ENCODE data around the gene WIPF3.

WIPF3 gene

GRCh38 chr7:29806208-29806994, at the start of gene WIPF3:
TSS of gene WIPF3 (plus strand) at chr7:29806508. CDS start at chr7:29834725, 28,217 bp downstream.
- FAIRE-seq (peak; percentile 85), DNase-seq (ENCODE audit: low spot score) (peak; percentile 76)

- FAIRE-seq (no peak), DNase-seq (ENCODE audit: low spot score) (no peak)
Measured at GRCh38 chr7:29763266-29763665, 43.0 kb upstream of the WIPF3 start.

GRCh38 chr7:29764227-29764626, 42.1 kb upstream of the WIPF3 start:
- FAIRE-seq (peak; percentile 44), DNase-seq (ENCODE audit: low spot score) (no peak)

- DNase-seq (ENCODE audit: low spot score) (no peak), FAIRE-seq (no peak)
Measured at GRCh38 chr7:29765490-29765889, 40.8 kb upstream of the WIPF3 start.

GRCh38 chr7:29770371-29770770, 35.9 kb upstream of the WIPF3 start:
- DNase-seq (ENCODE audit: low spot score): no peak
- FAIRE-seq: peak; percentile 48

- FAIRE-seq (peak; percentile 52), DNase-seq (ENCODE audit: low spot score) (no peak)
Measured at GRCh38 chr7:29771081-29771816, 35.1 kb upstream of the WIPF3 start.

- no peak for FAIRE-seq
Measured at GRCh38 chr7:29779017-29779416, 27.3 kb upstream of the WIPF3 start.

GRCh38 chr7:29780346-29780745, 26.0 kb upstream of the WIPF3 start:
- no peak for DNase-seq (ENCODE audit: low spot score)
- peak; percentile 48 for FAIRE-seq

More at GRCh38 chr7:29779017-29779416, 27.3 kb upstream of the WIPF3 start:
- DNase-seq (ENCODE audit: low spot score): no peak

GRCh38 chr7:29783671-29784070, 22.6 kb upstream of the WIPF3 start:
- DNase-seq (ENCODE audit: low spot score): no peak
- no peak for FAIRE-seq

- FAIRE-seq: no peak
- no peak for DNase-seq (ENCODE audit: low spot score)
Measured at GRCh38 chr7:29793507-29793906, 12.8 kb upstream of the WIPF3 start.

GRCh38 chr7:29794959-29795629, 11.2 kb upstream of the WIPF3 start:
- DNase-seq (ENCODE audit: low spot score): no peak

GRCh38 chr7:29795696-29796580, 10.4 kb upstream of the WIPF3 start:
- DNase-seq (ENCODE audit: low spot score): no peak
- no peak for FAIRE-seq

More at GRCh38 chr7:29794959-29795629, 11.2 kb upstream of the WIPF3 start:
- no peak for FAIRE-seq

- FAIRE-seq (peak; percentile 44), DNase-seq (ENCODE audit: low spot score) (no peak)
Measured at GRCh38 chr7:29797112-29797944, 9.0 kb upstream of the WIPF3 start.

- DNase-seq (ENCODE audit: low spot score) (no peak), FAIRE-seq (no peak)
Measured at GRCh38 chr7:29798422-29798821, 7.9 kb upstream of the WIPF3 start.

- FAIRE-seq: no peak
Measured at GRCh38 chr7:29801929-29802328, 4.4 kb upstream of the WIPF3 start.

GRCh38 chr7:29805031-29805430, 1.3 kb upstream of the WIPF3 start:
- FAIRE-seq (no peak), DNase-seq (ENCODE audit: low spot score) (no peak)

More at GRCh38 chr7:29801929-29802328, 4.4 kb upstream of the WIPF3 start:
- DNase-seq (ENCODE audit: low spot score): no peak

GRCh38 chr7:29805886-29806207, 461 bp upstream of the WIPF3 start:
- peak; percentile 30 for FAIRE-seq
- peak; percentile 25 for DNase-seq (ENCODE audit: low spot score)

- DNase-seq (ENCODE audit: low spot score) (no peak), FAIRE-seq (no peak)
Measured at GRCh38 chr7:29806995-29807841, 910 bp downstream of the WIPF3 start.

- FAIRE-seq (peak; percentile 5), DNase-seq (ENCODE audit: low spot score) (no peak)
Measured at GRCh38 chr7:29808075-29808801, 1.9 kb downstream of the WIPF3 start.

All from urothelium cell line (cell line).